ENCODE results near the gene BEST2.

BEST2 gene

GRCh38 chr19:12731337-12731736 is 20.3 kb upstream of the BEST2 start:
- TF ChIP-seq CREB1 (IDR thresholded peaks at IDR 0.05; ENCODE audit: low read depth) = no peak
- no peak for TF ChIP-seq YY1 (IDR thresholded peaks at IDR 0.05; ENCODE audit: low read depth)
- TF ChIP-seq, protein P1, sequence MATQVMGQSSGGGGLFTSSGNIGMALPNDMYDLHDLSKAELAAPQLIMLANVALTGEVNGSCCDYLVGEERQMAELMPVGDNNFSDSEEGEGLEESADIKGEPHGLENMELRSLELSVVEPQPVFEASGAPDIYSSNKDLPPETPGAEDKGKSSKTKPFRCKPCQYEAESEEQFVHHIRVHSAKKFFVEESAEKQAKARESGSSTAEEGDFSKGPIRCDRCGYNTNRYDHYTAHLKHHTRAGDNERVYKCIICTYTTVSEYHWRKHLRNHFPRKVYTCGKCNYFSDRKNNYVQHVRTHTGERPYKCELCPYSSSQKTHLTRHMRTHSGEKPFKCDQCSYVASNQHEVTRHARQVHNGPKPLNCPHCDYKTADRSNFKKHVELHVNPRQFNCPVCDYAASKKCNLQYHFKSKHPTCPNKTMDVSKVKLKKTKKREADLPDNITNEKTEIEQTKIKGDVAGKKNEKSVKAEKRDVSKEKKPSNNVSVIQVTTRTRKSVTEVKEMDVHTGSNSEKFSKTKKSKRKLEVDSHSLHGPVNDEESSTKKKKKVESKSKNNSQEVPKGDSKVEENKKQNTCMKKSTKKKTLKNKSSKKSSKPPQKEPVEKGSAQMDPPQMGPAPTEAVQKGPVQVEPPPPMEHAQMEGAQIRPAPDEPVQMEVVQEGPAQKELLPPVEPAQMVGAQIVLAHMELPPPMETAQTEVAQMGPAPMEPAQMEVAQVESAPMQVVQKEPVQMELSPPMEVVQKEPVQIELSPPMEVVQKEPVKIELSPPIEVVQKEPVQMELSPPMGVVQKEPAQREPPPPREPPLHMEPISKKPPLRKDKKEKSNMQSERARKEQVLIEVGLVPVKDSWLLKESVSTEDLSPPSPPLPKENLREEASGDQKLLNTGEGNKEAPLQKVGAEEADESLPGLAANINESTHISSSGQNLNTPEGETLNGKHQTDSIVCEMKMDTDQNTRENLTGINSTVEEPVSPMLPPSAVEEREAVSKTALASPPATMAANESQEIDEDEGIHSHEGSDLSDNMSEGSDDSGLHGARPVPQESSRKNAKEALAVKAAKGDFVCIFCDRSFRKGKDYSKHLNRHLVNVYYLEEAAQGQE (IDR thresholded peaks at IDR 0.05; ENCODE audit: low read depth) = no peak
- TF ChIP-seq RAD21 (IDR thresholded peaks at IDR 0.05; ENCODE audit: low read depth) = no peak
- TF ChIP-seq FOXM1 (IDR thresholded peaks at IDR 0.05; ENCODE audit: borderline replicate concordance, low read depth) = no peak
- TF ChIP-seq USF1 (IDR thresholded peaks at IDR 0.05) = no peak
- TF ChIP-seq CEBPB (IDR thresholded peaks at IDR 0.05) = no peak
- TF ChIP-seq EP300 (IDR thresholded peaks at IDR 0.05; ENCODE audit: borderline replicate concordance) = no peak
- TF ChIP-seq TAF1 (IDR thresholded peaks at IDR 0.05; ENCODE audit: low read depth) = no peak
- no peak for TF ChIP-seq EGR1 (IDR thresholded peaks at IDR 0.05)
- TF ChIP-seq, protein P2, sequence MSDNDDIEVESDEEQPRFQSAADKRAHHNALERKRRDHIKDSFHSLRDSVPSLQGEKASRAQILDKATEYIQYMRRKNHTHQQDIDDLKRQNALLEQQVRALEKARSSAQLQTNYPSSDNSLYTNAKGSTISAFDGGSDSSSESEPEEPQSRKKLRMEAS (IDR thresholded peaks at IDR 0.05) = no peak
- TF ChIP-seq TCF12 (IDR thresholded peaks at IDR 0.05; ENCODE audit: low read depth) = no peak
- TF ChIP-seq ZBTB7A (IDR thresholded peaks at IDR 0.05; ENCODE audit: low read depth) = no peak
- no peak for TF ChIP-seq NFIC (IDR thresholded peaks at IDR 0.05)
- TF ChIP-seq TEAD4 (IDR thresholded peaks at IDR 0.05) = no peak

DNA sequence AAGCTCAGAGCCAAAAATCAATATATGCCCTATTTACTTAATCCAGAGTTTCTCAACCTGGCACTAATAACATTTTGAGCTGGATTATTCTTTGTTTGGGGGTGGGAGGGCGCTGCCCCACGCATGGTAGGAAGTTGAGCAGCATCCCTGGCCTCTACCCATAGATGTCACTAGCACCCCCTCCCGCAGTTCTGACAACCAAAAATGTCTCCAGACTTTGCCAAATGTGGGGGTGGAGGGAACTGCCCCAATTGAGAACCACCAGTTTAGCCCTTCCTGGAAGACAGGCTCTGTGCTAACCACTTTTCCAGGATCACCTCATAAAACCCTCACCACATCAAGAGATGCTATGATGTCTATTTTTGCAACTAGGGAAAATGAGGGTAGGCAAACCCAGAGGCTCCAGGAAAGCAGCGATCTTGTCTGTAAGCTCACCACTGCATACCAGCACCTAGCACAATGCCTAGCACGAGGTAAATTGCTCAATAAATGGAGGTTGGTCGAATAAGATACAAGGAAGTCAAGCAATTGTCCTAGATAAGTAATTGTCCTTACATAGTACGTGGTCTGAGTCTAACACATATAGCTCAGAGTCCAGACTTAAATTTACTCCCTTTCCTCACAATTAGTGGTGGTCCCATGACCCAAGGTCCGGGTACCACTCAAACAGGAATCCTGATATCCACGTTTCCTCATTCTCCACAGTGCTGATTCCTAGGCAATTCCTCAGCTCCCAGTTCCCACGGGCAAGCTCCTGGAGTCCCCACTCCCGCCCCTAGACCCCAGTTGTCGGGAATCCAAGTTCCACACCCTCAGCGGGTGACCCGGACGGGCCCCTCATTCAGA is 18.0 kb upstream of the BEST2 start:
- TF ChIP-seq FOXM1 (IDR thresholded peaks at IDR 0.05; ENCODE audit: borderline replicate concordance, low read depth) = no peak

- TF ChIP-seq EGR1 (IDR thresholded peaks at IDR 0.05) = no peak
- TF ChIP-seq, protein P2 (IDR thresholded peaks at IDR 0.05) = peak; percentile 45; the same call in 1 of the 2 replicates
- no peak for TF ChIP-seq TEAD4 (IDR thresholded peaks at IDR 0.05)
- TF ChIP-seq EP300 (IDR thresholded peaks at IDR 0.05; ENCODE audit: borderline replicate concordance) = peak; percentile 28; the same call in 1 of the 2 replicates
- no peak for TF ChIP-seq ZBTB7A (IDR thresholded peaks at IDR 0.05; ENCODE audit: low read depth)
- peak; percentile 92 for TF ChIP-seq TAF1 (IDR thresholded peaks at IDR 0.05; ENCODE audit: low read depth)
- peak; percentile 99 for TF ChIP-seq USF1 (IDR thresholded peaks at IDR 0.05)
- TF ChIP-seq FOXM1 (IDR thresholded peaks at IDR 0.05; ENCODE audit: borderline replicate concordance, low read depth) = no peak
- TF ChIP-seq YY1 (IDR thresholded peaks at IDR 0.05; ENCODE audit: low read depth) = peak; percentile 98
- TF ChIP-seq CEBPB (IDR thresholded peaks at IDR 0.05) = no peak
- no peak for TF ChIP-seq CREB1 (IDR thresholded peaks at IDR 0.05; ENCODE audit: low read depth)
- TF ChIP-seq NFIC (IDR thresholded peaks at IDR 0.05) = peak; percentile 16; the same call in 1 of the 2 replicates
- no peak for TF ChIP-seq RAD21 (IDR thresholded peaks at IDR 0.05; ENCODE audit: low read depth)
- 0 out of 2 replicates have a peak, but pooled peaks have one; percentile 33 for TF ChIP-seq TCF12 (IDR thresholded peaks at IDR 0.05; ENCODE audit: low read depth)
- TF ChIP-seq, protein P1 (IDR thresholded peaks at IDR 0.05; ENCODE audit: low read depth) = no peak
Measured at GRCh38 chr19:12736995-12737834, 14.4 kb upstream of the BEST2 start, which contains the start of gene GET3. TSS of gene GET3 (plus strand) at chr19:12737497. CDS start at chr19:12737506, 9 bp downstream.

- TF ChIP-seq, protein P2 (IDR thresholded peaks at IDR 0.05) = no peak
- TF ChIP-seq ZBTB7A (IDR thresholded peaks at IDR 0.05; ENCODE audit: low read depth) (no peak), RAD21 (IDR thresholded peaks at IDR 0.05; ENCODE audit: low read depth) (no peak), TCF12 (IDR thresholded peaks at IDR 0.05; ENCODE audit: low read depth) (no peak), CEBPB (IDR thresholded peaks at IDR 0.05) (no peak), FOXM1 (IDR thresholded peaks at IDR 0.05; ENCODE audit: borderline replicate concordance, low read depth) (no peak), USF1 (IDR thresholded peaks at IDR 0.05) (no peak), EP300 (IDR thresholded peaks at IDR 0.05; ENCODE audit: borderline replicate concordance) (no peak), NFIC (IDR thresholded peaks at IDR 0.05) (no peak)
- TF ChIP-seq, protein P1 (IDR thresholded peaks at IDR 0.05; ENCODE audit: low read depth) = no peak
Measured at GRCh38 chr19:12737835-12738351, 13.7 kb upstream of the BEST2 start.

Measured in Ishikawa (cell line).